Measurements from ENCODE around the gene CACNG1. TPM values are rescaled to one million over a fixed set of nuclear protein-coding genes. Genes with fewer than 3 reads are reported as not detected.
"Not testable (repeated sequence)": the region's sequence is repeated elsewhere in the genome, so short reads cannot be mapped to it uniquely, and the experiment has no call there.

CACNG1 gene
- total RNA-seq, 1 experiment from 2014 or later: not detected

GRCh38 chr17:67068999-67069398 lies 24.6 kb downstream of the CACNG1 start:
- DNase-seq (ENCODE audit: low spot score): no peak

GRCh38 chr17:67069603-67070136 lies 25.3 kb downstream of the CACNG1 start:
- DNase-seq (ENCODE audit: low spot score): no peak
- in situ Hi-C loops (cut with HindIII; ENCODE audit: low sequenced_read_pairs): no loop called here

More at GRCh38 chr17:67068999-67069398, 24.6 kb downstream of the CACNG1 start:
- in situ Hi-C loops (cut with HindIII; ENCODE audit: low sequenced_read_pairs): no loop called here

- in situ Hi-C loops (cut with HindIII; ENCODE audit: low sequenced_read_pairs): no loop called here
Observed at GRCh38 chr17:67071595-67071994, 27.2 kb downstream of the CACNG1 start.

GRCh38 chr17:67072885-67073284 lies 28.5 kb downstream of the CACNG1 start:
- in situ Hi-C loops (cut with HindIII; ENCODE audit: low sequenced_read_pairs): no loop called here
- no peak for DNase-seq (ENCODE audit: low spot score)

More at GRCh38 chr17:67071595-67071994, 27.2 kb downstream of the CACNG1 start:
- DNase-seq (ENCODE audit: low spot score): no peak

- no peak for DNase-seq (ENCODE audit: low spot score)
- in situ Hi-C loops (cut with HindIII; ENCODE audit: low sequenced_read_pairs): no loop called here
Observed at GRCh38 chr17:67074781-67075180, 30.4 kb downstream of the CACNG1 start.

GRCh38 chr17:67076290-67076689 lies 31.9 kb downstream of the CACNG1 start:
- no peak for DNase-seq (ENCODE audit: low spot score)
- in situ Hi-C loops (cut with HindIII; ENCODE audit: low sequenced_read_pairs): no loop called here

- in situ Hi-C loops (cut with HindIII; ENCODE audit: low sequenced_read_pairs): no loop called here
- DNase-seq (ENCODE audit: low spot score): no peak
Observed at GRCh38 chr17:67078292-67078691, 33.9 kb downstream of the CACNG1 start.

- in situ Hi-C loops (cut with HindIII; ENCODE audit: low sequenced_read_pairs): no loop called here
- no peak for DNase-seq (ENCODE audit: low spot score)
Observed at GRCh38 chr17:67079491-67079890, 35.1 kb downstream of the CACNG1 start.

- no peak for DNase-seq (ENCODE audit: low spot score)
- in situ Hi-C loops (cut with HindIII; ENCODE audit: low sequenced_read_pairs): no loop called here
Observed at GRCh38 chr17:67080804-67081203, 36.5 kb downstream of the CACNG1 start.

- in situ Hi-C loops (cut with HindIII; ENCODE audit: low sequenced_read_pairs): no loop called here
- no peak for DNase-seq (ENCODE audit: low spot score)
Observed at GRCh38 chr17:67082107-67082506, 37.8 kb downstream of the CACNG1 start.

- in situ Hi-C loops (cut with HindIII; ENCODE audit: low sequenced_read_pairs): no loop called here
Observed at GRCh38 chr17:67085406-67085805, 41.1 kb downstream of the CACNG1 start.

GRCh38 chr17:67088639-67089038 lies 44.3 kb downstream of the CACNG1 start:
- no peak for DNase-seq (ENCODE audit: low spot score)
- in situ Hi-C loops (cut with HindIII; ENCODE audit: low sequenced_read_pairs): no loop called here

More at GRCh38 chr17:67085406-67085805, 41.1 kb downstream of the CACNG1 start:
- no peak for DNase-seq (ENCODE audit: low spot score)

- no peak for DNase-seq (ENCODE audit: low spot score)
- in situ Hi-C loops (cut with HindIII; ENCODE audit: low sequenced_read_pairs): no loop called here
Observed at GRCh38 chr17:67090341-67090740, 46.0 kb downstream of the CACNG1 start.

- DNase-seq (ENCODE audit: low spot score): no peak
- in situ Hi-C loops (cut with HindIII; ENCODE audit: low sequenced_read_pairs): no loop called here
Observed at GRCh38 chr17:67092291-67092690, 47.9 kb downstream of the CACNG1 start.

GRCh38 chr17:67092710-67093109 lies 48.4 kb downstream of the CACNG1 start:
- in situ Hi-C loops (cut with HindIII; ENCODE audit: low sequenced_read_pairs); DNase-seq (ENCODE audit: low spot score): not testable (repeated sequence)

GRCh38 chr17:67093348-67093747 lies 49.0 kb downstream of the CACNG1 start:
- in situ Hi-C loops (cut with HindIII; ENCODE audit: low sequenced_read_pairs): no loop called here
- no peak for DNase-seq (ENCODE audit: low spot score)

- DNase-seq (ENCODE audit: low spot score); in situ Hi-C loops (cut with HindIII; ENCODE audit: low sequenced_read_pairs): not testable (repeated sequence)
Observed at GRCh38 chr17:67095291-67095690, 50.9 kb downstream of the CACNG1 start.

GRCh38 chr17:67095803-67096202 lies 51.4 kb downstream of the CACNG1 start:
- no peak for DNase-seq (ENCODE audit: low spot score)
- in situ Hi-C loops (cut with HindIII; ENCODE audit: low sequenced_read_pairs): no loop called here

- no peak for DNase-seq (ENCODE audit: low spot score)
- in situ Hi-C loops (cut with HindIII; ENCODE audit: low sequenced_read_pairs): no loop called here
Observed at GRCh38 chr17:67096609-67097008, 52.3 kb downstream of the CACNG1 start.

GRCh38 chr17:67098006-67098405 lies 53.7 kb downstream of the CACNG1 start:
- in situ Hi-C loops (cut with HindIII; ENCODE audit: low sequenced_read_pairs): no loop called here
- DNase-seq (ENCODE audit: low spot score): no peak

GRCh38 chr17:67104641-67105040 lies 60.3 kb downstream of the CACNG1 start:
- in situ Hi-C loops (cut with HindIII; ENCODE audit: low sequenced_read_pairs): not testable (repeated sequence)

More at GRCh38 chr17:67104641-67105040, 60.3 kb downstream of the CACNG1 start:
- DNase-seq (ENCODE audit: low spot score): not testable (repeated sequence)
